ENCODE data around the gene ZNF516. TPM values are rescaled to one million over a fixed set of nuclear protein-coding genes. Genes with fewer than 3 reads are reported as not detected.

ZNF516 gene
- total and polyA plus RNA-seq, 2 of the 13 experiments (the other 11 are each of a cell fraction or from before 2014, with no cell fraction given): 16.6 to 18.7 TPM

DNA sequence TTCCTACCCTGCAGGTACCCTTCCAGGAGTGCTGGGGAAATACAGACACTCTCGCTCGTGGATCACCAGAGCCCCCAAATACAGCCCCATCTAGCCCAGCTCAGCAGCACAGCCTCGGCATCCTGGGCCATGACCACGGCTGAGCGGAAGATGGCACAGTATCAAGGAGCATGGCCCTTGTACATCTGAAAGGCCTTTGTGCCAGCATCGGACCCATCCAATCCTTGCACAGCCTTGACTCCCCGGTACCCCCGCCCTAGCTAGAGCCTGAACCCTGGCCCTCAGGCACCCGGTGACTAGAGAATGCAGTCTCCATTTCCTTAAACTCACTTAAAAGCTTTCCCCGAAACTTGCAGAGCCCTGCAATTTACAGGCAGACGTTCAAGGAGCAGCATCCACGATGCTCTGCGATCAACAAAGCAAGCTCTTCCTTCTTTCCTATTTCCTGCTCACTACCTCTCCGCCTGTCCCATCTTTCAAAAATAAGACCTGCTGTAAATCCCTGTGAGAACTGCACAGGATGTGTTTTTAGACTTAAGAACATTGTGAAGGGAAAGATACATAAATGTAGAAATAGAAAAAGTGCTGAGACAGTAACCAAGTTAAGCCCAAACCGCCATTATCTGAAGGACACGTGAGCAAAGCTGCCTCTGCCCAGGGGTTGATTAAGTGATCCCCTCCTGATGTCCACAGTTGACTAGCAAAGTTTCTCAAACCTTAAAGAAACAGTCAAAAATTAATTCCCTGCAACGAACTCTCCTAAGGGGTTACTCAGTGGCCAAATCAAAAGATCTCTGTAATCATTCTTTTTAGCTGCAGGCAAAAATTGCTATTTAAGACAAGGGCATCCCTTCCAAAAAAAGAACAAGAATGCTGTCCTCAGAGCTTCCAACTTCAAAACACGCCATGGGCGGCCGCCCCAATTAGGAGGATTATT, 48.5 kb downstream of the ZNF516 start:
- ATAC-seq (no peak), DNase-seq (ENCODE audit: low spot score) (no peak), FAIRE-seq (no peak)
- WGBS (ENCODE audit: low lambda C conversion rate): 97% methylated on average over 17 of the region's 20 CpGs
- H3K9ac ChIP-seq (ENCODE audit: insufficient read depth, low read depth, low read length): no peak overlapping the region
- ChIA-PET POLR2A (no interaction called here), CTCF (ENCODE audit: low intra/inter-chr PET ratio, low total read pairs) (no interaction called here)
- no peak overlapping the region for H3K4me3 ChIP-seq (replicated peaks in 1 of 3; ENCODE audit: insufficient read depth in 1 of 3, low read depth in 2 of 3, low read length in 3 of 3)
- no peak for TF ChIP-seq ZNF746 (CRISPR knock-in tag; IDR thresholded peaks at IDR 0.05)
- no peak overlapping the region for H3K27ac ChIP-seq (ENCODE audit: extremely low read length, insufficient read depth, low read length)
- H4K20me1 ChIP-seq (ENCODE audit: insufficient read depth, low read length): peaks cover 78% of the 10 kb centered on the region
- H3K27me3 ChIP-seq (ENCODE audit: control insufficient read depth in 1 of 2, insufficient read depth in 2 of 2, low read length in 2 of 2): no peaks in the 10 kb centered on the region
- H3K79me2 ChIP-seq (ENCODE audit: insufficient read depth, low read length): peaks cover 79% of the 10 kb centered on the region
- 0 out of 2 replicates have a peak, but pooled peaks cover 22% of the 10 kb centered on the region for H3K4me1 ChIP-seq (ENCODE audit: insufficient read depth, low read length)
- H2AFZ ChIP-seq (ENCODE audit: low read length): no peak overlapping the region
- BruUV-seq (replicated peaks): no TSS peak
- peaks cover 10 to 21% of the 10 kb centered on the region in 2 experiments; a peak in 2 of 5 replicates for H3K36me3 ChIP-seq (replicated peaks in 1 of 2; ENCODE audit: control insufficient read depth in 1 of 2, insufficient read depth in 2 of 2, low read length in 2 of 2)
- in situ Hi-C loops (cut with HindIII; ENCODE audit: extremely low pct_ligation_motif_present, low pct_unique_long_range_greater_than_20kb) (no loop called here), intact Hi-C loops (cut with micrococcal nuclease; ENCODE audit: unreplicated experiment) (no loop called here)
- H3K4me2 ChIP-seq (ENCODE audit: low read depth, low read length): no peak overlapping the region
- H3K9me3 ChIP-seq (ENCODE audit: low read length): no peaks in the 10 kb centered on the region

DNA sequence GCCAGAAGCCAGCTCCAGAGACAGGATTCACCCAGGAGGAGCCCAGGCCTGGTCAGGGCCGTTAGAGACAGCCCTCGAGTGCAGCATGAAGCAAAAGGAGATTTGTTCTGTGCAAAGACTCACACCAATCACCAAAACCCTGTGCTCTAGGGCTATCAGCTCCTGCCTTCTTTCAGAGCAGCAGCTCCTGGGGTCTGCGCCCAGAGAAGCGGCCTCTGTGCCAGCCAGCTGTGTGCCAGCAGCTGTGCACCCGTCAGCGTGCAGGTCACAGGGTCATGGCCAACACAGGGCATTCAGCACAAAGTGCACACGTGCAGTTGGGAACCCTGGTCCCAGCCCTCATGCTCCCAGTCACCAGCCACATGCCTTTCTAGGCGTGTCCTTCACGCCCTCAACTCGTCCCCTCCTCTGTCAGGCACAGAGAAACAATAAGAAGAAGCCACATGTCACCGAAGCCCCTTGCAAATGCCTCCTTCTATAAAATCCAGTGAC, 49.3 kb downstream of the ZNF516 start:
- no peak for ATAC-seq
- Histone ChIP-seq H3K4me3 (replicated peaks in 1 of 3; ENCODE audit: insufficient read depth in 1 of 3, low read depth in 2 of 3, low read length in 3 of 3) (no peak overlapping the region), H3K27me3 (ENCODE audit: control insufficient read depth in 1 of 2, insufficient read depth in 2 of 2, low read length in 2 of 2) (no peaks in the 10 kb centered on the region), H4K20me1 (ENCODE audit: insufficient read depth, low read length) (peaks cover 70% of the 10 kb centered on the region), H3K27ac (ENCODE audit: extremely low read length, insufficient read depth, low read length) (no peak overlapping the region), H3K4me2 (ENCODE audit: low read depth, low read length) (no peak overlapping the region), H3K36me3 (replicated peaks in 1 of 2; ENCODE audit: control insufficient read depth in 1 of 2, insufficient read depth in 2 of 2, low read length in 2 of 2) (peaks cover 13 to 27% of the 10 kb centered on the region in 2 experiments; a peak in 3 of 5 replicates), H3K9ac (ENCODE audit: insufficient read depth, low read depth, low read length) (no peak overlapping the region), H3K4me1 (ENCODE audit: insufficient read depth, low read length) (0 out of 2 replicates have a peak, but pooled peaks cover 22% of the 10 kb centered on the region), H2AFZ (ENCODE audit: low read length) (no peak overlapping the region), H3K9me3 (ENCODE audit: low read length) (no peaks in the 10 kb centered on the region), H3K79me2 (ENCODE audit: insufficient read depth, low read length) (peaks cover 73% of the 10 kb centered on the region)
- no TSS peak for BruUV-seq (replicated peaks)
- intact Hi-C loops (cut with micrococcal nuclease; ENCODE audit: unreplicated experiment) (no loop called here), in situ Hi-C loops (cut with HindIII; ENCODE audit: extremely low pct_ligation_motif_present, low pct_unique_long_range_greater_than_20kb) (no loop called here)
- POLR2A ChIA-PET: no interaction called here
- CTCF ChIA-PET (ENCODE audit: low intra/inter-chr PET ratio, low total read pairs): no interaction called here
- no peak for DNase-seq (ENCODE audit: low spot score)
- no peak for FAIRE-seq
- WGBS (ENCODE audit: low lambda C conversion rate): 86% methylated on average over 5 of the region's 11 CpGs
- 0 out of 2 replicates have a peak, but pooled peaks have one; percentile 62 for TF ChIP-seq HNRNPL (IDR thresholded peaks at IDR 0.05; ENCODE audit: low read depth, low read length)
- TF ChIP-seq, protein P1, sequence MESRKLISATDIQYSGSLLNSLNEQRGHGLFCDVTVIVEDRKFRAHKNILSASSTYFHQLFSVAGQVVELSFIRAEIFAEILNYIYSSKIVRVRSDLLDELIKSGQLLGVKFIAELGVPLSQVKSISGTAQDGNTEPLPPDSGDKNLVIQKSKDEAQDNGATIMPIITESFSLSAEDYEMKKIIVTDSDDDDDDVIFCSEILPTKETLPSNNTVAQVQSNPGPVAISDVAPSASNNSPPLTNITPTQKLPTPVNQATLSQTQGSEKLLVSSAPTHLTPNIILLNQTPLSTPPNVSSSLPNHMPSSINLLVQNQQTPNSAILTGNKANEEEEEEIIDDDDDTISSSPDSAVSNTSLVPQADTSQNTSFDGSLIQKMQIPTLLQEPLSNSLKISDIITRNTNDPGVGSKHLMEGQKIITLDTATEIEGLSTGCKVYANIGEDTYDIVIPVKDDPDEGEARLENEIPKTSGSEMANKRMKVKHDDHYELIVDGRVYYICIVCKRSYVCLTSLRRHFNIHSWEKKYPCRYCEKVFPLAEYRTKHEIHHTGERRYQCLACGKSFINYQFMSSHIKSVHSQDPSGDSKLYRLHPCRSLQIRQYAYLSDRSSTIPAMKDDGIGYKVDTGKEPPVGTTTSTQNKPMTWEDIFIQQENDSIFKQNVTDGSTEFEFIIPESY (CRISPR knock-in tag; IDR thresholded peaks at IDR 0.05): 0 out of 2 replicates have a peak, but pooled peaks have one; percentile 15
- TF ChIP-seq, protein P2, sequence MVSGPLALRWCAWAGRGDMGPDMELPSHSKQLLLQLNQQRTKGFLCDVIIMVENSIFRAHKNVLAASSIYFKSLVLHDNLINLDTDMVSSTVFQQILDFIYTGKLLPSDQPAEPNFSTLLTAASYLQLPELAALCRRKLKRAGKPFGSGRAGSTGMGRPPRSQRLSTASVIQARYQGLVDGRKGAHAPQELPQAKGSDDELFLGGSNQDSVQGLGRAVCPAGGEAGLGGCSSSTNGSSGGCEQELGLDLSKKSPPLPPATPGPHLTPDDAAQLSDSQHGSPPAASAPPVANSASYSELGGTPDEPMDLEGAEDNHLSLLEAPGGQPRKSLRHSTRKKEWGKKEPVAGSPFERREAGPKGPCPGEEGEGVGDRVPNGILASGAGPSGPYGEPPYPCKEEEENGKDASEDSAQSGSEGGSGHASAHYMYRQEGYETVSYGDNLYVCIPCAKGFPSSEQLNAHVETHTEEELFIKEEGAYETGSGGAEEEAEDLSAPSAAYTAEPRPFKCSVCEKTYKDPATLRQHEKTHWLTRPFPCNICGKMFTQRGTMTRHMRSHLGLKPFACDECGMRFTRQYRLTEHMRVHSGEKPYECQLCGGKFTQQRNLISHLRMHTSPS (CRISPR knock-in tag; IDR thresholded peaks at IDR 0.05; ENCODE audit: low read depth): no peak
